K562 (cell line): ENCODE measurements around the gene NOPCHAP1. TPM values are rescaled to one million over a fixed set of nuclear protein-coding genes. Genes with fewer than 3 reads are reported as not detected.

Experiments
- CAMTA2 ChIP-seq: fragments of 250-450 bp; sonication (Bioruptor Pico); conservative IDR thresholded peaks from 2 replicates; pipeline ENCODE4 v1.5.1; 2022
- GABPB1 ChIP-seq: sonication (generic); formaldehyde crosslinking; IDR thresholded peaks from 2 replicates; pipeline ENCODE4 v1.8.0; 2022; ENCODE audit warnings: mild to moderate bottlenecking, missing genetic modification reagents
- GATA2 ChIP-seq: sonication (generic); formaldehyde crosslinking; IDR thresholded peaks from 2 replicates; pipeline ENCODE4 v1.4.0; 2020; ENCODE audit warnings: mild to moderate bottlenecking, missing genetic modification reagents
- JUNB ChIP-seq: fragments of 450-650 bp; formaldehyde crosslinking; conservative IDR thresholded peaks from 2 replicates; pipeline ENCODE4 v1.4.0; 2020; ENCODE audit warnings: mild to moderate bottlenecking
- MEIS2 ChIP-seq: fragments of 450-650 bp; IDR thresholded peaks from 2 replicates; pipeline ENCODE4 v1.6.1; 2014; ENCODE audit warnings: mild to moderate bottlenecking; ENCODE audit not compliant: partially characterized antibody
- NR2C2 ChIP-seq, 2 experiments: fragments of 200-800 bp in 1 of 2; sonication (Bioruptor generic) in 1 of 2; sonication (generic) in 1 of 2; formaldehyde crosslinking in 1 of 2; IDR thresholded peaks; 2 replicates each; pipeline versions ENCODE4 v1.6.1 to v1.8.0; 2016 to 2022; ENCODE audit warnings: mild to moderate bottlenecking in 1 of 2, missing compliant biosample characterization in 1 of 2, missing genetic modification characterization in 1 of 2, missing genetic modification reagents in 1 of 2
- NRF1 ChIP-seq, 2 experiments: fragments of 450-650 bp; IDR thresholded peaks in 1 of 2; conservative IDR thresholded peaks in 1 of 2; 2 replicates each; pipeline ENCODE4 v1.6.1; 2014; ENCODE audit warnings: mild to moderate bottlenecking in 2 of 2
- PPARD ChIP-seq: fragments of 250-450 bp; sonication (Bioruptor Pico); IDR thresholded peaks from 2 replicates; pipeline ENCODE4 v1.8.0; 2022; ENCODE audit warnings: inconsistent platforms, mild to moderate bottlenecking, moderate library complexity
- RFX1 ChIP-seq: fragments of 450-650 bp; IDR thresholded peaks from 2 replicates; pipeline ENCODE4 v1.6.1; 2016; ENCODE audit warnings: mild to moderate bottlenecking, moderate library complexity
- SMAD1 ChIP-seq: fragments of 150-350 bp; IDR thresholded peaks from 2 replicates; pipeline ENCODE4 v1.6.1; 2014; ENCODE audit warnings: low read length, low read depth; ENCODE audit not compliant: partially characterized antibody
- SREBF1 ChIP-seq: fragments of 150-350 bp; IDR thresholded peaks from 2 replicates; pipeline ENCODE4 v1.6.1; 2014; ENCODE audit warnings: antibody characterized with exemption, low read depth, low read length, borderline replicate concordance
- TAF15 ChIP-seq: fragments of 200-400 bp; formaldehyde crosslinking; IDR thresholded peaks from 2 replicates; pipeline ENCODE4 v1.6.1; 2017; ENCODE audit warnings: mild to moderate bottlenecking, low read depth, low read length, moderate library complexity
- TRIM24 ChIP-seq, 2 experiments: fragments of 450-650 bp; IDR thresholded peaks; 2 replicates each; pipeline ENCODE4 v1.6.1; 2016
- ZNF75A ChIP-seq: fragments of 450-650 bp; formaldehyde crosslinking; IDR thresholded peaks from 2 replicates; pipeline ENCODE4 v1.4.0; 2020; ENCODE audit warnings: mild to moderate bottlenecking
- polyA plus RNA-seq, 8 experiments: library from polyadenylated mRNA; depleted of rRNA in 4 of 8; stranded (reverse) in 5 of 8; unstranded in 3 of 8; fragments of >200 nt; fragmentation: Nextera tagmentation in 2 of 8; fragmentation: Illumina TruSeq in 1 of 8; extraction: Ambion mirVana in 2 of 8; extraction: Trizol in 1 of 8; gene quantifications; 2 replicates each; pipeline versions ENCODE4 v1.2.1 to v1.2.3, GENCODE V29; 2011 to 2014; ENCODE audit warnings: inconsistent platforms in 1 of 8, missing spikeins in 1 of 8
- total RNA-seq, 7 experiments: library from RNA; depleted of rRNA in 6 of 7; stranded (reverse); fragments of >200 nt in 6 of 7; fragmentation: Illumina TruSeq in 2 of 7; extraction: Trizol in 2 of 7; gene quantifications; 2 replicates each; pipeline versions ENCODE4 v1.2.1 to v1.2.3, GENCODE V29; 2011 to 2021; ENCODE audit warnings: low replicate concordance in 1 of 7
- TF ChIP-seq, protein P1 (sequence below): sonication (generic); formaldehyde crosslinking; IDR thresholded peaks from 2 replicates; pipeline ENCODE4 v1.8.1; 2023; ENCODE audit warnings: mild to moderate bottlenecking, missing genetic modification reagents
- TF ChIP-seq, protein P2 (sequence below): fragments of 250-450 bp; sonication (Bioruptor Pico); IDR thresholded peaks from 2 replicates; pipeline ENCODE4 v1.5.1; 2021; ENCODE audit warnings: mild to moderate bottlenecking
- TF ChIP-seq, protein P3 (sequence below): sonication (generic); formaldehyde crosslinking; IDR thresholded peaks from 2 replicates; pipeline ENCODE4 v1.8.0; 2023; ENCODE audit warnings: missing genetic modification reagents, mild to moderate bottlenecking, borderline replicate concordance
- TF ChIP-seq, protein P4 (sequence below): fragments of 450-650 bp; conservative IDR thresholded peaks from 2 replicates; pipeline ENCODE4 v1.6.1; 2016; ENCODE audit warnings: missing genetic modification characterization, low read depth, mild to moderate bottlenecking, control low read depth, missing compliant biosample characterization

Gene NOPCHAP1
- total and polyA plus RNA-seq, 9 of the 15 experiments (the other 6 are each of a cell fraction or from before 2014, with no cell fraction given): 19.4 to 108 (median 33.4) TPM

DNA sequence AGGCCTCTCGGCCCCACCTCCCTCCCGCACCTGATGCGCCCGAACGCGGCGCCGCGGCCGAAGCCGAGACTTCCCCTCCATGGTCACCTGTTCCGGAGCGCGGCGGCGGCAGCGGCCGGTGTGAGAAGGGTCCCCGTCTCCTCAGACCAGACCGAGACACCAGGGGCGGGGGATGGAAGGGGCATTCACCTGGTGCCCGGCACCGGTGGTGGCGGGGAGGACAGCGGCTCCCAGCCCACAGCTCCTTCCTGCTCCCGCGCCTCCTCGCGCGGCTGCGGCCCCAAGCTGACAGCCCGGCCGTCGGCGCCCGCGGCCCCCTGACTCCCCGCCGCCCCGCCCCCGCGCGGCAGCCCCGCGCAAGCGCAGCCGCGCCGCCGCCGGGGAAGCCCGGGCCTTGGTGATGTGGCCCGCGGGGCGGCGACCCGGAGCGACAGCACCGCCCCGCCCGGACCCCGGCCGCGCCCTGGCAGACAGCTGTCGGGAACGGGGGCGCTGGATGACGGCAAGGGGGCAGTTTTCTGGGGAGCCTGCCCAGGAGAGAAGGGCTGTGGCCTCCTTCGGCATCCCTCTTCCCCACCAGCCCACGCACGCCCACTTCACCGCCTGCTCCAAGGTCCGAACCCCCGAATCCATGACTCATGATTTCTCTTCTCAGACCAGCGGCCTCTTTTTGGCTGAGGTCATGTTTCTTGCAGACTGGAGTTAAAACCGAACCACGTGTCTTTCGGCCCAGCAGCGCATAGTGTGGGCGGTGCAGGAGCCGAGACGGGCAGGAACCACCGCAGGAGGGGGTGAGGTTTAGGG is 27.9 kb upstream of the NOPCHAP1 start, which contains the start of gene SLC41A2 (continued):
- TF ChIP-seq, protein P1, sequence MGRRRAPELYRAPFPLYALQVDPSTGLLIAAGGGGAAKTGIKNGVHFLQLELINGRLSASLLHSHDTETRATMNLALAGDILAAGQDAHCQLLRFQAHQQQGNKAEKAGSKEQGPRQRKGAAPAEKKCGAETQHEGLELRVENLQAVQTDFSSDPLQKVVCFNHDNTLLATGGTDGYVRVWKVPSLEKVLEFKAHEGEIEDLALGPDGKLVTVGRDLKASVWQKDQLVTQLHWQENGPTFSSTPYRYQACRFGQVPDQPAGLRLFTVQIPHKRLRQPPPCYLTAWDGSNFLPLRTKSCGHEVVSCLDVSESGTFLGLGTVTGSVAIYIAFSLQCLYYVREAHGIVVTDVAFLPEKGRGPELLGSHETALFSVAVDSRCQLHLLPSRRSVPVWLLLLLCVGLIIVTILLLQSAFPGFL (CRISPR knock-in tag): no peak
- TF ChIP-seq, protein P2, sequence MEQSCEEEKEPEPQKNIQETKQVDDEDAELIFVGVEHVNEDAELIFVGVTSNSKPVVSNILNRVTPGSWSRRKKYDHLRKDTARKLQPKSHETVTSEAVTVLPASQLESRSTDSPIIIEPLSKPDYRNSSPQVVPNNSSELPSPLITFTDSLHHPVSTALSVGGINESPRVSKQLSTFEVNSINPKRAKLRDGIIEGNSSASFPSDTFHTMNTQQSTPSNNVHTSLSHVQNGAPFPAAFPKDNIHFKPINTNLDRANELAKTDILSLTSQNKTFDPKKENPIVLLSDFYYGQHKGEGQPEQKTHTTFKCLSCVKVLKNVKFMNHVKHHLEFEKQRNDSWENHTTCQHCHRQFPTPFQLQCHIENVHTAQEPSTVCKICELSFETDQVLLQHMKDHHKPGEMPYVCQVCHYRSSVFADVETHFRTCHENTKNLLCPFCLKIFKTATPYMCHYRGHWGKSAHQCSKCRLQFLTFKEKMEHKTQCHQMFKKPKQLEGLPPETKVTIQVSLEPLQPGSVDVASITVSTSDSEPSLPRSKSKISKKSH (CRISPR knock-in tag): no peak
- TF ChIP-seq SMAD1: no peak
- TF ChIP-seq ZNF75A (CRISPR knock-in tag): no peak
- TF ChIP-seq, protein P3, sequence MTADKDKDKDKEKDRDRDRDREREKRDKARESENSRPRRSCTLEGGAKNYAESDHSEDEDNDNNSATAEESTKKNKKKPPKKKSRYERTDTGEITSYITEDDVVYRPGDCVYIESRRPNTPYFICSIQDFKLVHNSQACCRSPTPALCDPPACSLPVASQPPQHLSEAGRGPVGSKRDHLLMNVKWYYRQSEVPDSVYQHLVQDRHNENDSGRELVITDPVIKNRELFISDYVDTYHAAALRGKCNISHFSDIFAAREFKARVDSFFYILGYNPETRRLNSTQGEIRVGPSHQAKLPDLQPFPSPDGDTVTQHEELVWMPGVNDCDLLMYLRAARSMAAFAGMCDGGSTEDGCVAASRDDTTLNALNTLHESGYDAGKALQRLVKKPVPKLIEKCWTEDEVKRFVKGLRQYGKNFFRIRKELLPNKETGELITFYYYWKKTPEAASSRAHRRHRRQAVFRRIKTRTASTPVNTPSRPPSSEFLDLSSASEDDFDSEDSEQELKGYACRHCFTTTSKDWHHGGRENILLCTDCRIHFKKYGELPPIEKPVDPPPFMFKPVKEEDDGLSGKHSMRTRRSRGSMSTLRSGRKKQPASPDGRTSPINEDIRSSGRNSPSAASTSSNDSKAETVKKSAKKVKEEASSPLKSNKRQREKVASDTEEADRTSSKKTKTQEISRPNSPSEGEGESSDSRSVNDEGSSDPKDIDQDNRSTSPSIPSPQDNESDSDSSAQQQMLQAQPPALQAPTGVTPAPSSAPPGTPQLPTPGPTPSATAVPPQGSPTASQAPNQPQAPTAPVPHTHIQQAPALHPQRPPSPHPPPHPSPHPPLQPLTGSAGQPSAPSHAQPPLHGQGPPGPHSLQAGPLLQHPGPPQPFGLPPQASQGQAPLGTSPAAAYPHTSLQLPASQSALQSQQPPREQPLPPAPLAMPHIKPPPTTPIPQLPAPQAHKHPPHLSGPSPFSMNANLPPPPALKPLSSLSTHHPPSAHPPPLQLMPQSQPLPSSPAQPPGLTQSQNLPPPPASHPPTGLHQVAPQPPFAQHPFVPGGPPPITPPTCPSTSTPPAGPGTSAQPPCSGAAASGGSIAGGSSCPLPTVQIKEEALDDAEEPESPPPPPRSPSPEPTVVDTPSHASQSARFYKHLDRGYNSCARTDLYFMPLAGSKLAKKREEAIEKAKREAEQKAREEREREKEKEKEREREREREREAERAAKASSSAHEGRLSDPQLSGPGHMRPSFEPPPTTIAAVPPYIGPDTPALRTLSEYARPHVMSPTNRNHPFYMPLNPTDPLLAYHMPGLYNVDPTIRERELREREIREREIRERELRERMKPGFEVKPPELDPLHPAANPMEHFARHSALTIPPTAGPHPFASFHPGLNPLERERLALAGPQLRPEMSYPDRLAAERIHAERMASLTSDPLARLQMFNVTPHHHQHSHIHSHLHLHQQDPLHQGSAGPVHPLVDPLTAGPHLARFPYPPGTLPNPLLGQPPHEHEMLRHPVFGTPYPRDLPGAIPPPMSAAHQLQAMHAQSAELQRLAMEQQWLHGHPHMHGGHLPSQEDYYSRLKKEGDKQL: no peak
- no peak for TF ChIP-seq PPARD (CRISPR knock-in tag)
- TF ChIP-seq TAF15: no peak
- TF ChIP-seq, protein P4, sequence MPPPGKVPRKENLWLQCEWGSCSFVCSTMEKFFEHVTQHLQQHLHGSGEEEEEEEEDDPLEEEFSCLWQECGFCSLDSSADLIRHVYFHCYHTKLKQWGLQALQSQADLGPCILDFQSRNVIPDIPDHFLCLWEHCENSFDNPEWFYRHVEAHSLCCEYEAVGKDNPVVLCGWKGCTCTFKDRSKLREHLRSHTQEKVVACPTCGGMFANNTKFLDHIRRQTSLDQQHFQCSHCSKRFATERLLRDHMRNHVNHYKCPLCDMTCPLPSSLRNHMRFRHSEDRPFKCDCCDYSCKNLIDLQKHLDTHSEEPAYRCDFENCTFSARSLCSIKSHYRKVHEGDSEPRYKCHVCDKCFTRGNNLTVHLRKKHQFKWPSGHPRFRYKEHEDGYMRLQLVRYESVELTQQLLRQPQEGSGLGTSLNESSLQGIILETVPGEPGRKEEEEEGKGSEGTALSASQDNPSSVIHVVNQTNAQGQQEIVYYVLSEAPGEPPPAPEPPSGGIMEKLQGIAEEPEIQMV: no peak
- TF ChIP-seq CAMTA2 (CRISPR knock-in tag): no peak
- TF ChIP-seq GATA2 (CRISPR knock-in tag): no peak
- TF ChIP-seq NR2C2 (CRISPR knock-in tag; IDR thresholded peaks at IDR 0.05): no peak
- TF ChIP-seq NR2C2 (tag; IDR thresholded peaks at IDR 0.05): no peak
- TF ChIP-seq SREBF1: no peak
- peak; percentile 32 for TF ChIP-seq MEIS2
- peak; percentile 81 to 85 for TF ChIP-seq NRF1 (conservative IDR thresholded peaks at IDR 0.05 in 1 of 2, IDR thresholded peaks at IDR 0.05 in 1 of 2)
- TF ChIP-seq JUNB (CRISPR knock-in tag): no peak
- TF ChIP-seq RFX1: no peak
- TF ChIP-seq TRIM24 (IDR thresholded peaks at IDR 0.05): no peak
- TF ChIP-seq GABPB1: no peak
